ENCODE data around the gene FOXI3. TPM values are rescaled to one million over a fixed set of nuclear protein-coding genes. Genes with fewer than 3 reads are reported as not detected.

The FOXI3 gene
- total and polyA plus RNA-seq, 2 experiments from 2014 or later: 0.71 to 13.3 TPM

DNA sequence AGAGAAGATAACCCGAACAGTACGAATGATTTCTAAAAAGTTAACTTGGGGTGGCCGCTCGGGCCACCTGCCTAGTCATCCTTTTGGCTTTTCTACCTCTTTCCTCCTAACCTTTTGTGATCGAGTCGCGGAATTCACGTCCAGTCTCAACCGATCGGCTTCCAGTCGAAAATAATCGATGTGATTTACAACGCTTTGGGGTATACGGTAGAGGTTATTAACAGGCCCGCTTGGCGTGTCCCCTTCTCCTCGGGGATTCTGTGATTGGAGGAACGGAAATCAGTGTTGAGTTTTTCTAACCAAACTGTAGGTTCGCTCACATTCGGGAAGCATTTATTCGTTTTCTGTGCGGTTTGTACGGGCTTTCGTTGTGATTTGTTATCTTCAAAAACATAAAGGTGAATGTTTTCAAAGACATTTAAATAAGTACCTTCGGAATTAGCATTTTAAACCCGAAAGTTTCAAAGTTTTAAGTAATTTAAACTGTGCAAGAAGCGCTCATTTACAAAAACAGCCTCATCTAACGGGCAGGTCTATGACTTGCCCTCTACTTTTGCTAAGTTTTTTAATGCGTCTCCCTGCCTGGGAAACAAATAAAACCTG is 588 bp upstream of the FOXI3 start:
- peaks cover 18% of the 10 kb centered on the region for H3K4me1 ChIP-seq (ENCODE audit: insufficient read depth)
- H3K27me3 Mint-ChIP-seq (ENCODE audit: insufficient read depth, low read depth, poor library complexity): peaks cover 26% of the 10 kb centered on the region
- H3K27ac ChIP-seq (ENCODE audit: low read depth): no peak overlapping the region
- no peaks in the 10 kb centered on the region; the same call in 2 of the 3 replicates for H3K9me3 Mint-ChIP-seq
- TF ChIP-seq, protein P1, sequence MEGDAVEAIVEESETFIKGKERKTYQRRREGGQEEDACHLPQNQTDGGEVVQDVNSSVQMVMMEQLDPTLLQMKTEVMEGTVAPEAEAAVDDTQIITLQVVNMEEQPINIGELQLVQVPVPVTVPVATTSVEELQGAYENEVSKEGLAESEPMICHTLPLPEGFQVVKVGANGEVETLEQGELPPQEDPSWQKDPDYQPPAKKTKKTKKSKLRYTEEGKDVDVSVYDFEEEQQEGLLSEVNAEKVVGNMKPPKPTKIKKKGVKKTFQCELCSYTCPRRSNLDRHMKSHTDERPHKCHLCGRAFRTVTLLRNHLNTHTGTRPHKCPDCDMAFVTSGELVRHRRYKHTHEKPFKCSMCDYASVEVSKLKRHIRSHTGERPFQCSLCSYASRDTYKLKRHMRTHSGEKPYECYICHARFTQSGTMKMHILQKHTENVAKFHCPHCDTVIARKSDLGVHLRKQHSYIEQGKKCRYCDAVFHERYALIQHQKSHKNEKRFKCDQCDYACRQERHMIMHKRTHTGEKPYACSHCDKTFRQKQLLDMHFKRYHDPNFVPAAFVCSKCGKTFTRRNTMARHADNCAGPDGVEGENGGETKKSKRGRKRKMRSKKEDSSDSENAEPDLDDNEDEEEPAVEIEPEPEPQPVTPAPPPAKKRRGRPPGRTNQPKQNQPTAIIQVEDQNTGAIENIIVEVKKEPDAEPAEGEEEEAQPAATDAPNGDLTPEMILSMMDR (conservative IDR thresholded peaks at IDR 0.05; ENCODE audit: low read depth in 2 of 2): no peak
- TF ChIP-seq EZH2 (IDR thresholded peaks at IDR 0.05; ENCODE audit: low read depth, unreplicated experiment) (peak; percentile 16), ZNF331 (CRISPR knock-in tag; IDR thresholded peaks at IDR 0.05; ENCODE audit: low read depth) (no peak)
- peak overlapping the region; percentile 76 for H3K4me2 ChIP-seq
- H3K4me3 ChIP-seq: peak overlapping the region; percentile 60
- peaks cover 40% of the 10 kb centered on the region for H3K27me3 ChIP-seq (ENCODE audit: insufficient read depth)
- no peaks in the 10 kb centered on the region; the same call in 1 of the 2 replicates for H3F3A ChIP-seq (replicated peaks; ENCODE audit: low read depth)
- no peaks in the 10 kb centered on the region for H3K36me3 ChIP-seq (ENCODE audit: insufficient read depth)
- peak overlapping the region; percentile 91 for H3K4me3 Mint-ChIP-seq
- H3K79me2 ChIP-seq (replicated peaks; ENCODE audit: insufficient read depth): peaks cover 28% of the 10 kb centered on the region
- peaks cover 11% of the 10 kb centered on the region for H3K36me3 Mint-ChIP-seq (ENCODE audit: low read depth)
- peak; percentile 11 for ATAC-seq
- H2AFZ ChIP-seq: peak overlapping the region; percentile 90
- H3K27ac Mint-ChIP-seq: peak overlapping the region; percentile 38; the same call in 1 of the 2 replicates
- H3K9me2 ChIP-seq (ENCODE audit: insufficient read depth): no peaks in the 10 kb centered on the region
- peaks cover 18% of the 10 kb centered on the region for H3K4me1 Mint-ChIP-seq
- peak; percentile 58 for DNase-seq (ENCODE audit: low spot score)
- peaks cover 15% of the 10 kb centered on the region; the same call in 1 of the 2 replicates for H4K20me1 ChIP-seq (replicated peaks; ENCODE audit: insufficient read depth)

DNA sequence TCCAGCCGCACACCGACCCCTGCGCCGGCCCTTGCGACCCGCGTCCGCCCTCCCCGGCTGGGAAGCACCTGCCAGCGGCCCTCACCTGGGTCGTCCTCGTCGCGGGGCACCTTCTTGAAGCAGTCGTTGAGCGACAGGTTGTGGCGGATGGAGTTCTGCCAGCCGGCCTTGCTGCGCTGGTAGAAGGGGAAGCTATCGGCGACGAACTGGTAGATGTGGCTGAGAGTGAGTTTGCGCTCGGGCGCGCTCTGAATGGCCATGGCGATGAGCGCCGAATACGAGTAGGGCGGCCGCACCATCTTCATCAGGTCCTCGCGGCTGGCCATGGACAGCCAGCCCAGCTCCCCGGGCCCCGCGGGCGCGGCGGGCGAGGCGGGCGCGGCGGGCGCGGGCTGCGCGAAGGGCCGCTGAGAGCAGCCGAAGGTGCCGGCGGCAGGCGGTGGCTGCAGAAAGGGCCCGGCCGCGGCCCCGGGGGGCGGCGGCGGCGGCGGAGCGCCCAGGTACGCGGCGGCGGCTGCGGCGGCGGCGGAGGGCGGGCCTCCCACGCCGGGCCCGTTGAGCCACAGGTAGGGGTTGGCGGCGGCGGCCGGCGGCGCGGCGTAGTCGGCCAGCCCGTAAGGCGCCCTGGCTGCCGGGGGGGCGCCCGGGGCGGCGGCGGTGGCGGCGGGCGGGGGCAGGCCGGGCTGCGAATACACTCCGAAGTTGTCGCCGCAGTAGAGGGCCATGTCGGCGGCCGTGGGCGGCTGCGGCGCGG is 505 bp downstream of the FOXI3 start:
- Histone ChIP-seq H3K4me2 (peak overlapping the region; percentile 95), H3K27ac (ENCODE audit: low read depth) (no peak overlapping the region), H3K36me3 (ENCODE audit: insufficient read depth) (no peaks in the 10 kb centered on the region), H3K4me3 (peak overlapping the region; percentile 92), H3K9me2 (ENCODE audit: insufficient read depth) (no peaks in the 10 kb centered on the region), H3K79me2 (replicated peaks; ENCODE audit: insufficient read depth) (peaks cover 28% of the 10 kb centered on the region), H3F3A (replicated peaks; ENCODE audit: low read depth) (no peaks in the 10 kb centered on the region; the same call in 1 of the 2 replicates), H3K4me1 (ENCODE audit: insufficient read depth) (peaks cover 18% of the 10 kb centered on the region), H3K27me3 (ENCODE audit: insufficient read depth) (peaks cover 40% of the 10 kb centered on the region), H2AFZ (peak overlapping the region; percentile 97), H4K20me1 (replicated peaks; ENCODE audit: insufficient read depth) (peaks cover 15% of the 10 kb centered on the region; the same call in 1 of the 2 replicates)
- Mint-ChIP-seq H3K4me3 (peak overlapping the region; percentile 73), H3K27me3 (ENCODE audit: insufficient read depth, low read depth, poor library complexity) (peaks cover 30% of the 10 kb centered on the region), H3K27ac (no peak overlapping the region), H3K9me3 (no peaks in the 10 kb centered on the region; the same call in 2 of the 3 replicates), H3K36me3 (ENCODE audit: low read depth) (peaks cover 21% of the 10 kb centered on the region), H3K4me1 (peaks cover 20% of the 10 kb centered on the region)
- DNase-seq (ENCODE audit: low spot score) (peak; percentile 60), ATAC-seq (peak; percentile 18)
- peak; percentile 49 for TF ChIP-seq EZH2 (IDR thresholded peaks at IDR 0.05; ENCODE audit: low read depth, unreplicated experiment)
- TF ChIP-seq, protein P2, sequence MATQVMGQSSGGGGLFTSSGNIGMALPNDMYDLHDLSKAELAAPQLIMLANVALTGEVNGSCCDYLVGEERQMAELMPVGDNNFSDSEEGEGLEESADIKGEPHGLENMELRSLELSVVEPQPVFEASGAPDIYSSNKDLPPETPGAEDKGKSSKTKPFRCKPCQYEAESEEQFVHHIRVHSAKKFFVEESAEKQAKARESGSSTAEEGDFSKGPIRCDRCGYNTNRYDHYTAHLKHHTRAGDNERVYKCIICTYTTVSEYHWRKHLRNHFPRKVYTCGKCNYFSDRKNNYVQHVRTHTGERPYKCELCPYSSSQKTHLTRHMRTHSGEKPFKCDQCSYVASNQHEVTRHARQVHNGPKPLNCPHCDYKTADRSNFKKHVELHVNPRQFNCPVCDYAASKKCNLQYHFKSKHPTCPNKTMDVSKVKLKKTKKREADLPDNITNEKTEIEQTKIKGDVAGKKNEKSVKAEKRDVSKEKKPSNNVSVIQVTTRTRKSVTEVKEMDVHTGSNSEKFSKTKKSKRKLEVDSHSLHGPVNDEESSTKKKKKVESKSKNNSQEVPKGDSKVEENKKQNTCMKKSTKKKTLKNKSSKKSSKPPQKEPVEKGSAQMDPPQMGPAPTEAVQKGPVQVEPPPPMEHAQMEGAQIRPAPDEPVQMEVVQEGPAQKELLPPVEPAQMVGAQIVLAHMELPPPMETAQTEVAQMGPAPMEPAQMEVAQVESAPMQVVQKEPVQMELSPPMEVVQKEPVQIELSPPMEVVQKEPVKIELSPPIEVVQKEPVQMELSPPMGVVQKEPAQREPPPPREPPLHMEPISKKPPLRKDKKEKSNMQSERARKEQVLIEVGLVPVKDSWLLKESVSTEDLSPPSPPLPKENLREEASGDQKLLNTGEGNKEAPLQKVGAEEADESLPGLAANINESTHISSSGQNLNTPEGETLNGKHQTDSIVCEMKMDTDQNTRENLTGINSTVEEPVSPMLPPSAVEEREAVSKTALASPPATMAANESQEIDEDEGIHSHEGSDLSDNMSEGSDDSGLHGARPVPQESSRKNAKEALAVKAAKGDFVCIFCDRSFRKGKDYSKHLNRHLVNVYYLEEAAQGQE (IDR thresholded peaks at IDR 0.05; ENCODE audit: unreplicated experiment): no peak

All from GM23338 (cell line).